Epidermal melanocyte (primary cell): ENCODE results near the gene PRPF40A.

Experiments
- DNase-seq: peaks from one replicate; pipeline ENCODE4 v3.0.0; 2011; ENCODE audit warnings: low spot score; ENCODE audit not compliant: insufficient read length

The PRPF40A gene

DNA sequence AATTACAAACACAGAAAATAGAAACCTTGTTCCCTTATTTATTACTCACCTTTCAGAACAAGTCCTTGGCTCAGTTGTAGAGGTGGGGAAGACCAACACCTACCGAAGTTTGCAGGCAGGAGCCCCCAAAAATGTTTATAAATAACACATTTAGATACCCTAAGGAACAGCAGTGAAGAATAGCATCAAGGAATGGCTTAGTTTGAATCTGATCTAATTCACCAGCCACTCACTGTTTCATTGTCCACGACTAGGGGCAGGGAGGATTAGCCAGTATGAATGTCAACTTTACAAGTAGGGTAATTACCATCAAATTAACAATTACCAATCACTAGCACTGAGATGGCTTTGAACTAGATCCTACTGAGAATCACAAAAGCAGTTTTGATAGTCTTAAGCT lies 65.4 kb downstream of the PRPF40A start:
- no peak for DNase-seq

- DNase-seq: no peak
Measured at GRCh38 chr2:152650768-152651371, 66.4 kb downstream of the PRPF40A start.

GRCh38 chr2:152649997-152650396 lies 67.3 kb downstream of the PRPF40A start:
- DNase-seq: no peak

GRCh38 chr2:152648336-152648735 lies 68.9 kb downstream of the PRPF40A start:
- DNase-seq: no peak

DNA sequence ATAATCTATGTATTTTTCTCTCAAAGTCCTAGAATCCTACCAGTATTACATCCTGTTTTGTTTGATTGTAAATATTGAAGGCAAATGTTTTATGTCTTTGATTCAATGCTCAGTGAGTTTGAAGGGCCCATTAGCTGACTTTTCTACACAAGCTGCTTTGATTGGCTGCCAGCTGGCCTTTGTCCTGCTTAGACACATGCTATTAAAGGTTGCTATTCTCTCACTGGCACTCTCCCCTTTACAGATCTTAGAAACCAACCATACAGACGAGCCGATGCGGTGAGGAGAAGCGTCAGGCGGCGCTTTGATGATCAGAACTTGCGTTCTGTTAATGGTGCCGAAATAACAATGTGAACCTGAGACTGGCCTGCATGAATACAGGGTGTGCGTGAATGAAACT lies 69.7 kb downstream of the PRPF40A start:
- no peak for DNase-seq

- peak; percentile 49 for DNase-seq
Measured at GRCh38 chr2:152646775-152647174, 70.5 kb downstream of the PRPF40A start.

- no peak for DNase-seq
Measured at GRCh38 chr2:152646264-152646663, 71.0 kb downstream of the PRPF40A start.

DNA sequence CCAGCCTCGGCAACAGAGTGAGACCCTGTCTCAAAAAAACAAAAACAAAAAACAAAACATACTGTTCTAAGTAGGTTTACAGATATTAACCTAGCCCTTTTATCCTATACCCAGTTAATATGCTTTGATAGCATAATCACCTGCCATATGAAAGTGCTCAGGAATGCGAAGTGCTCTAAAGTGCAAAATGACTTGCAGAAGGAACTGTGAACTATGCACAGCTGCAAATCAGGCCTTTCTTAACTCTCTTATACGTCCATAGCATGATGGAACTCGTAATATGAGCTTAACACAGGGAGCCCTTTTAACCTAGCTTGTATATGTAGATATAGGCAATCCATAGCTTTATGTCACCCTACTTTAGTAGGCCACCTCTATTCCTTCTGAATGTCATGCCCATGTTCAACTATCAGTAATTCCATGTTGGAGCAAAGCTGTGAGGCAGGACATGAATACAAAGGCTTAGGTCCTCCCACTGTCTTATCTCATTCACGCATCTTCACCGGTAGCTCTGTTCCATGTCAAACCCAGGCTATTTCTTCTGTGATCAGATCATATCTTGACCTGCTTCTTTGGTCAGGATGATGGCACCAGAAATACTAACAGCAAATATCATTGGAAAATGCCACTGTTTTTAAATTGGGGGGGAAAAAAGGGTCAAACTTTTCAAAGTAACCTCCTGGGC lies 72.9 kb downstream of the PRPF40A start:
- DNase-seq: no peak

DNA sequence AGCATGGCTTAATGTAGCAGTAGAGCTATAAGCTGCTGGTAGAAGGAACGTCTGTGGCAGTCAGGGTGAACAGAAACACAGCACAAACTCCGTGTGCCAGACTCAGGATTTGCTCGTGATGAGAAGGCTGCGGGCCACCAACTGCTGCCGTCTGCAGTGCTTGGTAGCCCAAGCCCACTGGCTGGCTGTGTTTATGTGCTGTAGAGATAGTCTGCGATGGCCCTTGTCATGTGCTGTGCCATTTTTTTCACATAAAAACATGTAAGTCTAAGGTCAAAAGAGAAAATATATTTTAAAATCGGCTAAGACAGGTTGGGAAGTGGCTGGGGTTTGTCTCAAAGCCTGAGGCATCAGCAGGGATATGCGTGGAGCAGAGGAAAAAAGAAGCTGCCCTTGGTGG lies 78.7 kb downstream of the PRPF40A start:
- no peak for DNase-seq

GRCh38 chr2:152638056-152638455 lies 79.2 kb downstream of the PRPF40A start:
- DNase-seq: no peak

DNA sequence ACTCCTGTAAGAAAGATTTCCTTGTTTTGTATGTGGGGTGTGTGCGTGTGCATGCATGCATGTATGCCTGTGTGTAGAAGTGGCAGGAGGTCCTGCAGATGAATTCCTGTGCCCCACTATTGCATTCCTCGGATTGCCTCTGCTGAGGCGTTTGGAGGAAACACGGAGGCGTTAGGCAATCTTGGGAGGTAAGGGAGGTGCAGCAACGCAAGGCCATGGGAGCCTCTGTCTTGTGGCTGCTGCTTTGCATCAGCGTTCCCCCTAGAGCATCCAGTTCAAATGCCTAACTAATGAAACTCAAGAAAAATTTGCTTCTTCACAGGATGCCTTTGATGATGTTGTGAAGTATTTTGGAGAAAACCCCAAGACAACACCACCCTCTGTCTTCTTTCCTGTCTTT lies 80.0 kb downstream of the PRPF40A start:
- DNase-seq: no peak

DNA sequence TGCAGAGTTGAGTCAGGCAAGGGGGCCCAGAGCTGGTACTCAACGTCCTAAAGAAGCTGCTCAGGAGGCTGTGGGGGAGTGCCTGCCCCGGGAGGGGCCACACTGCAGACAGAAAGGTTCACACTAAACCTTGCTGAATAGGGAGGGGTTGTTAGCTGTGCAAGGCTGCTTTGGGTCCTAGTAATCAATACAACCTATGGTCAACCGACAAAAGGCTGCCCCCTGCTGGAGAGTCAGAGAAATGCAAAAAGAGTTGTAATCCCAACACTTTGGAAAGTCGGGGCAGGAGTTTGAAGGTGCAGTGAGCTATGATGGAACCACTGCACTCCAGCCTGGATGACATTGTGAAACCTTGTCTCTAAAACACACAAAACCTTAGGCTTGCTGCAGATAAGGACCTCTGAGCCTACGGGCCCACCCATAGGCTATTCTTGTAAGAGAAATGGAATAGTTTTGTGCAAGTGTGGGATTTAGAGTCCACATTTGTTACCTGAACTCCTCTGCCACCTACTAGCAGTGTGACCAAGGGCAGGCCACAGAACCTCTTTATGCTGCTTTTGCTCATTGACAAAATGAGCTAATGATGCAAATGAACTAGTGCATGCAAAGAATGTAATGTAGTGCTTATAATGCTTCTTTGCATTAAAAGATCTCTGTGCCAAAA lies 81.5 kb downstream of the PRPF40A start:
- DNase-seq: peak; percentile 36

- DNase-seq: no peak
Measured at GRCh38 chr2:152632736-152633135, 84.5 kb downstream of the PRPF40A start.

GRCh38 chr2:152630466-152630865 lies 86.8 kb downstream of the PRPF40A start:
- no peak for DNase-seq

DNA sequence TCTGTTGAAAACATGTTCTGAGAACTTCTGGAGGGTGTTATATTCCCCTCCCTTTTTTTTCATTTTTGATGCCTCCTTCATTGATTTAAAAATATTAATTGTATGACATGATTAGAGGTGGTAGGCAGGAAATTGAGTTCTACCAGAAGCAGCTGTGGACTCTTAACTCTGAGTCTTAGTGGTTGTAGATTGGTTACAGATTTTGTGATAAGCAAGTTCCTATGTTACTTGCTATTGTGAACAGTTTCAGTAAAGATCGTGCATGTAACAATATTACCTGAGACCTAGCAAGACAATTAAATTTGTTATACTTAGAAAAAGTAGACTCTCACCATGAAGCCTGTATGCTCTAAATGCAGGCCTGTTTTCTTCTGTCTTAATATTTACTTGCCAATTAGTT lies 88.1 kb downstream of the PRPF40A start:
- DNase-seq: no peak

- DNase-seq: peak; percentile 70
Measured at GRCh38 chr2:152627351-152627957, 89.8 kb downstream of the PRPF40A start.

DNA sequence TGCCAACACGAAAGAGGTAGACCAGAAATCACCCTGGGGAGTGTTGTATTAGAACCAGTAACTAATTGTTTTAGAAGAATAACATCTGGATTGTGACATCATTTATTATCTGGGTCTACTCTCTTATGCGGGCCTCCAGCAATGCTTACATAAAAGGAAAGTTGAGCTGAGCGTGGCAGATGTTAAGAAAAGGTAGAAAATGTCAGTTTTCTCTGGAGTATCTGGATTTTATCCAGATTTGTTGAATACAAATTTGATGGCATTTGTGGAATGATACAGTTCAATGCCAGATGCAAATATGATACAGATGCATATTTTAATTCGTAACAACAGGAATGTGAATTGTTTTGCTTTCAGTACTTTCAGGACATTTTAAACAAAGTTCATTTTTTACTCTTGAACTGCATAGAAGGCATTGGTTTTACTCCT lies 90.3 kb downstream of the PRPF40A start:
- DNase-seq: no peak

- no peak for DNase-seq
Measured at GRCh38 chr2:152624805-152625204, 92.5 kb downstream of the PRPF40A start.

DNA sequence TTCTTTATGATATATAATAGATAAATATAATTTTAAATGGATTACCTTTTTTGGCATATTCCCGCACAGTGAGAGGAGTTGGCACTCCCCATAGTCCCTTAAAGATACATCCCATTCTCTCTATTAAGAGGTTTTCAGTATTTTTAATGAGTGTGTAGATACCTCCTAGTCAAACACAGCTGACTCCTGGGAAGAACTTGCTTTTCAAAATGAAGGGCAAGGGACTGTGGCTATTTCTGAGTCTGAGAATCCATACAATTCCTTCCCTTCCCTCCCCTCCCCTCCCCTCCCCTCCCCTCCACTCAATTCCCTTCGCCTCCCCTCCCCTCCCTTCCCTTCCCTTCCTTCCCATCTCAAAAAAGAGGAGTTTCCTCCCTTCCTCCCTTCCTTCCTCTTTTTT lies 93.5 kb downstream of the PRPF40A start:
- no peak for DNase-seq

- DNase-seq: no peak
Measured at GRCh38 chr2:152623076-152623740, 94.1 kb downstream of the PRPF40A start.

DNA sequence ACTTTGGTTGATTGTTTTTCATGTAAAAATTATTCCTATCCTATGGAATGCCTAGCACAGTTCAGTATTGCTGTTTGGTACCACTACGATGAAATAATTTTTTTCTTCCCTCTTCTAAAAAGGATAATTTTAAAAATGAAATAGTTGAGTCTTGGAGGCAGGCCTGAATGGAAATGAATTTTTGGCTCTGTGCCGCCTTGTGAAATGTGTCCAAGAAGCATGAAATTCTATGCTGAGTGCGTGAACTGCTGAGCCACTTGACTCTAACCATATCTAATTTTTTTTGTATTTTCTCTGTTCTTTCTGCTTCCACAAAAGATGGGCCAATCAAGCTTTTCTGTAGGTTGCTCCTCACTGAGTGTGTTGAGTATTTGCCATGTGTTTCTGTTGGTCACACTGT lies 95.0 kb downstream of the PRPF40A start:
- no peak for DNase-seq

- DNase-seq: no peak
Measured at GRCh38 chr2:152620985-152621384, 96.3 kb downstream of the PRPF40A start.
